ENCODE results near the gene SYNE2. TPM values are rescaled to one million over a fixed set of nuclear protein-coding genes. Genes with fewer than 3 reads are reported as not detected.

Gene SYNE2
- total RNA-seq, 1 donor from 2014 or later: 5.7 TPM

DNA sequence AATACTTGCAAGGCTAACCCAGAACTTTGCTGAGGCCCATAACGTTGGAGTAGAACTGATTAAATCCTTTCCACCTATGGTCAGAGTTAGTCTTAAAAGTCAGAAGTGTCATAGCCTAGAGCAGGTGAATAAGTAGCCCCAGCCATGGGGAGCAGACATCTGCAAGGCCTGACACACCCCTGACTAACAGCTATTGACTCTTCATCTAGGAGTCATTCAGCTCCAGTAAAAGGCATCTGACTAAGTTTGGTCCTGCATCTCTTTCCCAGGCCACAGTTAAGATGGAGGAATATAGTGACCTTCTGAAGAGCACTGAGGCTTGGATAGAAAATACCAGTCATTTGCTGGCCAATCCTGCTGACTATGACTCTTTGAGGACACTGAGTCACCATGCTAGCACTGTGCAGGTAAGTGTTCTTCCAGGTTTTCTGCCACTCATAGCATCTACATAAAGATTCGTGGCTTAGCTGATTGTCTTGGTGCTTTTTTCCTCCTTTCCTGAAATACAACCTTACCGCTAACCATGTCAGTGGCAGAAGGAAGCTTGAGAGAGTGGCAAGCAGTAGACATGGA, 228.5 kb downstream of the SYNE2 start:
- FAIRE-seq: no peak
- H3K4me3 Mint-ChIP-seq (ENCODE audit: unreplicated experiment): no peak overlapping the region
- H3K36me3 Mint-ChIP-seq (ENCODE audit: low read depth, unreplicated experiment): no peaks in the 10 kb centered on the region
- no peaks in the 10 kb centered on the region for H3K9me3 ChIP-seq (ENCODE audit: insufficient read depth, low read depth, low read length)
- DNase-seq (ENCODE audit: low read depth): no peak
- TF ChIP-seq, protein P1, sequence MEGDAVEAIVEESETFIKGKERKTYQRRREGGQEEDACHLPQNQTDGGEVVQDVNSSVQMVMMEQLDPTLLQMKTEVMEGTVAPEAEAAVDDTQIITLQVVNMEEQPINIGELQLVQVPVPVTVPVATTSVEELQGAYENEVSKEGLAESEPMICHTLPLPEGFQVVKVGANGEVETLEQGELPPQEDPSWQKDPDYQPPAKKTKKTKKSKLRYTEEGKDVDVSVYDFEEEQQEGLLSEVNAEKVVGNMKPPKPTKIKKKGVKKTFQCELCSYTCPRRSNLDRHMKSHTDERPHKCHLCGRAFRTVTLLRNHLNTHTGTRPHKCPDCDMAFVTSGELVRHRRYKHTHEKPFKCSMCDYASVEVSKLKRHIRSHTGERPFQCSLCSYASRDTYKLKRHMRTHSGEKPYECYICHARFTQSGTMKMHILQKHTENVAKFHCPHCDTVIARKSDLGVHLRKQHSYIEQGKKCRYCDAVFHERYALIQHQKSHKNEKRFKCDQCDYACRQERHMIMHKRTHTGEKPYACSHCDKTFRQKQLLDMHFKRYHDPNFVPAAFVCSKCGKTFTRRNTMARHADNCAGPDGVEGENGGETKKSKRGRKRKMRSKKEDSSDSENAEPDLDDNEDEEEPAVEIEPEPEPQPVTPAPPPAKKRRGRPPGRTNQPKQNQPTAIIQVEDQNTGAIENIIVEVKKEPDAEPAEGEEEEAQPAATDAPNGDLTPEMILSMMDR (IDR thresholded peaks at IDR 0.05; ENCODE audit: insufficient read depth, low read depth, low read length): no peak
- TF ChIP-seq EZH2 (IDR thresholded peaks at IDR 0.05; ENCODE audit: insufficient read depth, low read length): no peak
- no peaks in the 10 kb centered on the region for H3K27me3 Mint-ChIP-seq (ENCODE audit: low read depth, unreplicated experiment)
- no peak overlapping the region for H3K27ac Mint-ChIP-seq (ENCODE audit: unreplicated experiment)
- no peak overlapping the region for H3K4me3 ChIP-seq (ENCODE audit: insufficient read depth, low read depth, low read length)
- no peaks in the 10 kb centered on the region for H3K4me1 Mint-ChIP-seq (ENCODE audit: low read depth, unreplicated experiment)
- H2AFZ ChIP-seq (ENCODE audit: low read depth, low read length): no peak overlapping the region
- H3K4me2 ChIP-seq (ENCODE audit: low read length): no peak overlapping the region
- no peaks in the 10 kb centered on the region for H3K36me3 ChIP-seq (ENCODE audit: insufficient read depth, low read length)
- no peak overlapping the region for H3K9ac ChIP-seq (ENCODE audit: low read length)
- no peaks in the 10 kb centered on the region for H3K27me3 ChIP-seq (ENCODE audit: insufficient read depth, low read length)
- no peaks in the 10 kb centered on the region for H3K9me3 Mint-ChIP-seq (ENCODE audit: unreplicated experiment)
- H3K27ac ChIP-seq (ENCODE audit: low read depth, low read length): no peak overlapping the region
- H4K20me1 ChIP-seq (ENCODE audit: insufficient read depth, low read length): no peaks in the 10 kb centered on the region
- H3K4me1 ChIP-seq (ENCODE audit: insufficient read depth, low read length): no peaks in the 10 kb centered on the region
- no peaks in the 10 kb centered on the region for H3K79me2 ChIP-seq (ENCODE audit: insufficient read depth, low read length)

DNA sequence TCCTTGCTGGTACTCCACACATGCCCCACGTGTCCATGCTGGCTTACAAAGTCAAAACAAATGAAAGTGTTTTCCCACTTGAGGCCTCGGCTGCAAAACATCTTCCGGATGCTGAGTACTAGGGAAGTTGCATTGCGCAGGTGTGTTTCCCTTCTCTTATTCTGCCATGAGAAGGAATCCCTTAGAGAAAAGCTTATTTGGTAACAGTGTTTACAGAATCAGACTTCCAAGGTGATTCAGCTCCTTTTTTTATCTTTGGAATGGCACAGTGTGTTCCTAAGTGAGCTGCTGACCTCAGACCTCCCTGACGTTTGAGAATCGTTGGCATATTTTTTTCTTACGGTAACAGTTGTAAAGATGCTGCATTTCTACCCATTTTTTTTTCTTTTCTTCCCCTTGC, 230.0 kb downstream of the SYNE2 start:
- H3K4me3 Mint-ChIP-seq (ENCODE audit: unreplicated experiment): no peak overlapping the region
- no peak for TF ChIP-seq EZH2 (IDR thresholded peaks at IDR 0.05; ENCODE audit: insufficient read depth, low read length)
- TF ChIP-seq, protein P1 (IDR thresholded peaks at IDR 0.05; ENCODE audit: insufficient read depth, low read depth, low read length): no peak
- H3K27me3 ChIP-seq (ENCODE audit: insufficient read depth, low read length): no peaks in the 10 kb centered on the region
- no peak overlapping the region for H3K4me3 ChIP-seq (ENCODE audit: insufficient read depth, low read depth, low read length)
- H3K9me3 ChIP-seq (ENCODE audit: insufficient read depth, low read depth, low read length): no peaks in the 10 kb centered on the region
- H3K4me2 ChIP-seq (ENCODE audit: low read length): no peak overlapping the region
- H3K4me1 ChIP-seq (ENCODE audit: insufficient read depth, low read length): no peaks in the 10 kb centered on the region
- no peaks in the 10 kb centered on the region for H3K4me1 Mint-ChIP-seq (ENCODE audit: low read depth, unreplicated experiment)
- no peaks in the 10 kb centered on the region for H3K36me3 ChIP-seq (ENCODE audit: insufficient read depth, low read length)
- H3K9me3 Mint-ChIP-seq (ENCODE audit: unreplicated experiment): no peaks in the 10 kb centered on the region
- H3K36me3 Mint-ChIP-seq (ENCODE audit: low read depth, unreplicated experiment): no peaks in the 10 kb centered on the region
- no peak overlapping the region for H2AFZ ChIP-seq (ENCODE audit: low read depth, low read length)
- peak; percentile 13 for FAIRE-seq
- DNase-seq (ENCODE audit: low read depth): no peak
- no peaks in the 10 kb centered on the region for H4K20me1 ChIP-seq (ENCODE audit: insufficient read depth, low read length)
- no peak overlapping the region for H3K27ac Mint-ChIP-seq (ENCODE audit: unreplicated experiment)
- H3K9ac ChIP-seq (ENCODE audit: low read length): no peak overlapping the region
- H3K27me3 Mint-ChIP-seq (ENCODE audit: low read depth, unreplicated experiment): no peaks in the 10 kb centered on the region
- no peaks in the 10 kb centered on the region for H3K79me2 ChIP-seq (ENCODE audit: insufficient read depth, low read length)
- H3K27ac ChIP-seq (ENCODE audit: low read depth, low read length): no peak overlapping the region

DNA sequence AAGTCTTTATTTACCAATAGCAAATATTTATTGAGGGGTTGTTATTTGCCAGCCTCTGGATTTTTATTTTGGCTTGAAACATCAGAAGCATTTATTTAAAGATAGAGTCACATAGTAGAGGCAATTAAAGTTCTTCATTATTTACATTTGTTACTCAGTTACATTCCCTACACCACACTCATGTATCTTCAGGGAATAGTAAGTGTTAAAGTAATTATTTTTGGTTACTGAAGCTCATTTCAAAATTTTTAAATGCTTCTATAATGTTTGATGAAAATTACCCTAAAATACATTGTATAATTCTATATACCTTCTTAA, 235.8 kb downstream of the SYNE2 start:
- Histone ChIP-seq H3K9me3 (ENCODE audit: insufficient read depth, low read depth, low read length) (no peaks in the 10 kb centered on the region), H3K4me3 (ENCODE audit: insufficient read depth, low read depth, low read length) (no peak overlapping the region), H3K27ac (ENCODE audit: low read depth, low read length) (no peak overlapping the region), H3K79me2 (ENCODE audit: insufficient read depth, low read length) (no peaks in the 10 kb centered on the region), H3K9ac (ENCODE audit: low read length) (no peak overlapping the region), H3K27me3 (ENCODE audit: insufficient read depth, low read length) (no peaks in the 10 kb centered on the region), H3K36me3 (ENCODE audit: insufficient read depth, low read length) (no peaks in the 10 kb centered on the region), H2AFZ (ENCODE audit: low read depth, low read length) (no peak overlapping the region), H3K4me1 (ENCODE audit: insufficient read depth, low read length) (no peaks in the 10 kb centered on the region), H4K20me1 (ENCODE audit: insufficient read depth, low read length) (no peaks in the 10 kb centered on the region), H3K4me2 (ENCODE audit: low read length) (no peak overlapping the region)
- Mint-ChIP-seq H3K4me1 (ENCODE audit: low read depth, unreplicated experiment) (peaks cover 4% of the 10 kb centered on the region), H3K36me3 (ENCODE audit: low read depth, unreplicated experiment) (no peaks in the 10 kb centered on the region), H3K27me3 (ENCODE audit: low read depth, unreplicated experiment) (no peaks in the 10 kb centered on the region), H3K27ac (ENCODE audit: unreplicated experiment) (no peak overlapping the region), H3K9me3 (ENCODE audit: unreplicated experiment) (no peaks in the 10 kb centered on the region), H3K4me3 (ENCODE audit: unreplicated experiment) (no peak overlapping the region)
- FAIRE-seq (no peak), DNase-seq (ENCODE audit: low read depth) (no peak)
- TF ChIP-seq, protein P1 (IDR thresholded peaks at IDR 0.05; ENCODE audit: insufficient read depth, low read depth, low read length): no peak
- no peak for TF ChIP-seq EZH2 (IDR thresholded peaks at IDR 0.05; ENCODE audit: insufficient read depth, low read length)

All from astrocyte (in vitro differentiated cells and primary cell).